K562 (cell line): ENCODE results near the gene RNF181. TPM values are rescaled to one million over a fixed set of nuclear protein-coding genes. Genes with fewer than 3 reads are reported as not detected.
A peak's percentile ranks its signal among the peaks of the same experiment; 100 is the strongest.

Source experiments
- ATAC-seq: fragments of 200-7000 bp; cut with Tn5 transposase; 3 replicates; pipeline ENCODE4 v1.9.1; 2020; ENCODE audit warnings: moderate library complexity
- BruUV-seq: library from RNA; stranded (reverse); fragments of 400-500 nt; replicated peaks from 2 replicates; lab custom pipeline; 2021; lab: Mats Ljungman, UMichigan
- CTCF ChIA-PET: fragments of 300-600 bp; formaldehyde crosslinking; extraction: SDS; loops from one replicate; lab custom pipeline; 2021; ENCODE audit warnings: low intra/inter-chr PET ratio; lab: Yijun Ruan, JAX
- POLR2A ChIA-PET: fragments of 300-600, 350-650 bp; sonication (Branson Sonifier 250); formaldehyde crosslinking; extraction: SDS; loops from one replicate; lab custom pipeline; 2021; ENCODE audit warnings: antibody characterized with exemption, inconsistent platforms; lab: Yijun Ruan, JAX
- DNase-seq, 4 experiments: peaks; one replicate each; pipeline versions ENCODE4 v3.0.0 to v3.0.0-alpha.2; 2011 to 2018; ENCODE audit warnings: low spot score in 3 of 4, mixed read lengths in 3 of 4; ENCODE audit errors: extremely low read depth in 1 of 4
- FAIRE-seq: peaks from 2 replicates; lab custom pipeline; 2011; peaks lifted over from hg19 to GRCh38; lab: Jason Lieb, UNC
- H2AFZ ChIP-seq: 2 replicates; pipeline ENCODE4 v1.6.0; 2011; ENCODE audit warnings: low read depth, low read length, control low read depth, inconsistent platforms
- H3K27ac ChIP-seq: fragments of 200-600 bp; 3 replicates; pipeline ENCODE4 v1.8.0; 2011; ENCODE audit warnings: low read depth, mild to moderate bottlenecking, control low read depth, inconsistent platforms, low read length, moderate library complexity, mixed read lengths; ENCODE audit errors: extremely low read depth
- H3K27me3 ChIP-seq, 2 experiments: fragments of 300-600 bp in 1 of 2; 2 replicates in 1 of 2; 3 replicates in 1 of 2; pipeline versions ENCODE4 v1.6.0 to v1.8.0; 2011; ENCODE audit warnings: inconsistent platforms in 2 of 2, low read length in 2 of 2, mild to moderate bottlenecking in 1 of 2, mixed read lengths in 1 of 2, moderate library complexity in 1 of 2; ENCODE audit not compliant: control insufficient read depth in 2 of 2, insufficient read depth in 2 of 2
- H3K36me3 ChIP-seq: fragments of 300-600 bp; 3 replicates; pipeline ENCODE4 v1.8.0; 2011; ENCODE audit warnings: mild to moderate bottlenecking, low read length, inconsistent platforms; ENCODE audit not compliant: control insufficient read depth, insufficient read depth
- H3K4me1 ChIP-seq, 2 experiments: fragments of 200-600 bp in 1 of 2; replicated peaks in 1 of 2; 2 replicates in 1 of 2; 3 replicates in 1 of 2; pipeline versions ENCODE4 v1.5.1 to v1.8.0; 2011; ENCODE audit warnings: inconsistent platforms in 2 of 2, low read length in 2 of 2, mild to moderate bottlenecking in 1 of 2, mixed read lengths in 1 of 2, moderate library complexity in 1 of 2; ENCODE audit not compliant: control insufficient read depth in 2 of 2, insufficient read depth in 2 of 2
- H3K4me2 ChIP-seq: 2 replicates; pipeline ENCODE4 v1.6.1; 2011; ENCODE audit warnings: low read length, control low read depth, inconsistent platforms, mixed read lengths; ENCODE audit not compliant: insufficient read depth
- H3K4me3 ChIP-seq: fragments of 200-600 bp; sonication (generic), shearing (Covaris generic); 2 replicates; pipeline ENCODE4 v1.5.1; 2016; ENCODE audit warnings: control low read depth, inconsistent platforms
- H3K79me2 ChIP-seq: fragments of 200-600 bp; 3 replicates; pipeline ENCODE4 v1.8.0; 2011; ENCODE audit warnings: low read length, inconsistent platforms; ENCODE audit not compliant: control insufficient read depth, insufficient read depth
- H3K9ac ChIP-seq, 2 experiments: 2 replicates each; pipeline versions ENCODE4 v1.6.0 to v1.6.1; 2011; ENCODE audit warnings: low read depth in 2 of 2, low read length in 2 of 2, control low read depth in 1 of 2, inconsistent platforms in 1 of 2, mild to moderate bottlenecking in 1 of 2, mixed read lengths in 1 of 2; ENCODE audit not compliant: insufficient read depth in 1 of 2
- H3K9me1 ChIP-seq: one replicate; pipeline ENCODE4 v1.6.0; 2011; ENCODE audit warnings: inconsistent platforms, mild to moderate bottlenecking, low read length, moderate library complexity; ENCODE audit not compliant: control insufficient read depth, insufficient read depth
- H3K9me3 ChIP-seq: replicated peaks from 2 replicates; pipeline ENCODE4 v1.5.1; 2011; ENCODE audit warnings: low read depth, low read length, inconsistent platforms; ENCODE audit not compliant: control insufficient read depth, insufficient read depth
- H4K20me1 ChIP-seq: replicated peaks from 2 replicates; pipeline ENCODE4 v1.6.1; 2011; ENCODE audit warnings: low read length, inconsistent platforms, mixed read lengths; ENCODE audit not compliant: control insufficient read depth, insufficient read depth
- CBX2 ChIP-seq: fragments of 200-600 bp; sonication (generic); IDR thresholded peaks from one replicate; pipeline ENCODE4 v1.6.1; 2012; ENCODE audit warnings: mild to moderate bottlenecking, low read length, inconsistent platforms; ENCODE audit not compliant: insufficient read depth, poor library complexity, severe bottlenecking
- CBX3 ChIP-seq, 2 experiments: IDR thresholded peaks; 1 replicate in 1 of 2; 2 replicates in 1 of 2; pipeline ENCODE4 v1.6.1; 2012; ENCODE audit warnings: inconsistent platforms in 2 of 2, low read length in 2 of 2, borderline replicate concordance in 1 of 2, control low read depth in 1 of 2
- EHMT2 ChIP-seq: fragments of 450-650 bp; IDR thresholded peaks from 2 replicates; pipeline ENCODE4 v1.6.1; 2018; ENCODE audit warnings: antibody characterized with exemption
- ELK1 ChIP-seq: sonication (generic); formaldehyde crosslinking; IDR thresholded peaks from 2 replicates; pipeline ENCODE4 v1.8.1; 2022; ENCODE audit warnings: missing genetic modification reagents
- FOSL1 ChIP-seq: fragments of 200-800 bp; sonication (Bioruptor generic); conservative IDR thresholded peaks from 2 replicates; pipeline ENCODE4 v1.6.1; 2016; ENCODE audit warnings: missing genetic modification characterization, missing compliant biosample characterization
- GABPA ChIP-seq: fragments of 200-800 bp; sonication (Bioruptor generic); conservative IDR thresholded peaks from 2 replicates; pipeline ENCODE4 v1.6.1; 2016; ENCODE audit warnings: low read depth, missing genetic modification characterization, missing compliant biosample characterization
- MAFG ChIP-seq: fragments of 450-650 bp; conservative IDR thresholded peaks from 2 replicates; pipeline ENCODE4 v1.6.1; 2016; ENCODE audit warnings: missing genetic modification characterization, missing compliant biosample characterization
- NKRF ChIP-seq: fragments of 450-650 bp; IDR thresholded peaks from 2 replicates; pipeline ENCODE4 v1.6.1; 2016; ENCODE audit warnings: borderline replicate concordance
- PHF8 ChIP-seq: fragments of 200-600 bp; sonication (generic); IDR thresholded peaks from 2 replicates; pipeline ENCODE4 v1.6.1; 2012; ENCODE audit warnings: mixed run types, mild to moderate bottlenecking, inconsistent platforms, low read length, moderate library complexity, borderline replicate concordance
- VEZF1 ChIP-seq: fragments of 200-800 bp; sonication (Bioruptor generic); IDR thresholded peaks from 2 replicates; pipeline ENCODE4 v1.6.1; 2017; ENCODE audit warnings: missing genetic modification characterization, missing compliant biosample characterization
- ZNF609 ChIP-seq: sonication (generic); formaldehyde crosslinking; IDR thresholded peaks from 2 replicates; pipeline ENCODE4 v1.8.1; 2023; ENCODE audit warnings: missing genetic modification reagents, mild to moderate bottlenecking, borderline replicate concordance
- WGBS: fragments of 100-300 bp; shearing (Covaris generic); methylation state at CpG from one replicate; pipeline ENCODE4 v1.1.6; 2016; ENCODE audit warnings: low coverage, mixed read lengths; ENCODE audit not compliant: insufficient coverage; ENCODE audit errors: missing lambda C conversion rate; 5-methylcytosine and 5-hydroxymethylcytosine counted together
- in situ Hi-C: fragments of 300-500 bp; cut with MboI; formaldehyde crosslinking; loops from 4 replicates; pipeline ENCODE4 v1.15.0; 2018; ENCODE audit warnings: inconsistent platforms, mixed read lengths
- intact Hi-C: fragments of 100-400 bp; cut with micrococcal nuclease; formaldehyde crosslinking; loops from 2 replicates; pipeline ENCODE4 v1.14.2; 2022
- polyA plus RNA-seq, 8 experiments: library from polyadenylated mRNA; depleted of rRNA in 4 of 8; stranded (reverse) in 5 of 8; unstranded in 3 of 8; fragments of >200 nt; fragmentation: Nextera tagmentation in 2 of 8; fragmentation: Illumina TruSeq in 1 of 8; extraction: Ambion mirVana in 2 of 8; extraction: Trizol in 1 of 8; gene quantifications; 2 replicates each; pipeline versions ENCODE4 v1.2.1 to v1.2.3, GENCODE V29; 2011 to 2014; ENCODE audit warnings: inconsistent platforms in 1 of 8, missing spikeins in 1 of 8
- total RNA-seq, 7 experiments: library from RNA; depleted of rRNA in 6 of 7; stranded (reverse); fragments of >200 nt in 6 of 7; fragmentation: Illumina TruSeq in 2 of 7; extraction: Trizol in 2 of 7; gene quantifications; 2 replicates each; pipeline versions ENCODE4 v1.2.1 to v1.2.3, GENCODE V29; 2011 to 2021; ENCODE audit warnings: low replicate concordance in 1 of 7

RNF181 gene
- total and polyA plus RNA-seq, 9 of the 15 experiments (the other 6 are each of a cell fraction or from before 2014, with no cell fraction given): 139 to 492 (median 253) TPM

- TF ChIP-seq ELK1 (CRISPR knock-in tag) (no peak), PHF8 (no peak), MAFG (tag) (no peak), EHMT2 (no peak), CBX3 (IDR thresholded peaks at IDR 0.05; ENCODE audit: borderline replicate concordance in 1 of 2, low read length in 2 of 2) (no peak), GABPA (no peak)
Observed at GRCh38 chr2:85557130-85557529, 38.4 kb upstream of the RNF181 start (continued).

- CTCF ChIA-PET: no interaction called here
- Histone ChIP-seq H2AFZ (no peak overlapping the region), H3K9me3 (no peaks in the 10 kb centered on the region), H3K9ac (no peak overlapping the region), H4K20me1 (no peaks in the 10 kb centered on the region), H3K4me1 (peaks cover 13 to 15% of the 10 kb centered on the region in 2 experiments; a peak in 4 of 5 replicates), H3K36me3 (peaks cover 54% of the 10 kb centered on the region), H3K27me3 (no peaks in the 10 kb centered on the region), H3K9me1 (peaks cover 3% of the 10 kb centered on the region), H3K79me2 (peaks cover 35% of the 10 kb centered on the region), H3K4me2 (peak overlapping the region; percentile 24; the same call in 1 of the 2 replicates), H3K4me3 (no peak overlapping the region), H3K27ac (no peak overlapping the region)
- in situ Hi-C loops: loop anchor here (5.0 kb wide), 1 partner anchor 141 kb away; the partner anchor contains the start of gene SH2D6
- intact Hi-C loops: no loop called here
- BruUV-seq: no TSS peak
- DNase-seq (peak in 1 of 4 experiments; percentile 43), ATAC-seq (no peak), FAIRE-seq (no peak)
- WGBS: 100% methylated on average over 1 of the region's 1 CpG
- POLR2A ChIA-PET: interaction anchor here (16.3 kb wide), 1 partner anchor 13 kb away, joined by 358 read pairs; the partner anchor contains the start of gene MAT2A
- peak; percentile 59 for TF ChIP-seq VEZF1 (CRISPR knock-in tag)
- TF ChIP-seq NKRF: no peak
- TF ChIP-seq CBX2: no peak
- peak; percentile 90 for TF ChIP-seq FOSL1 (tag)
- TF ChIP-seq ZNF609 (CRISPR knock-in tag): no peak
Observed at GRCh38 chr2:85558160-85558559, 37.4 kb upstream of the RNF181 start.
